Peyer's patch (tissue), 4 donors: ENCODE results near the gene MYRIP. TPM values are rescaled to one million over a fixed set of nuclear protein-coding genes. Genes with fewer than 3 reads are reported as not detected.

Experiments used
- DNase-seq, 3 donors: peaks; one replicate each; pipeline ENCODE4 v3.0.0-alpha.2; 2017 to 2019
- H3K27ac ChIP-seq, 4 donors: fragments of 200-600 bp; sonication (generic); one replicate each; pipeline ENCODE4 v1.5.1; 2016 to 2019
- H3K27me3 ChIP-seq, 2 donors: fragments of 200-600 bp; sonication (generic); one replicate each; pipeline ENCODE4 v1.5.1; 2019
- H3K36me3 ChIP-seq, 3 donors: fragments of 200-600 bp; sonication (generic); one replicate each; pipeline ENCODE4 v1.5.1; 2016 to 2019
- H3K4me1 ChIP-seq, 4 donors: fragments of 200-600 bp; sonication (generic); one replicate each; pipeline ENCODE4 v1.5.1; 2016 to 2019
- H3K4me3 ChIP-seq, 4 donors: fragments of 200-600 bp; sonication (generic); 1 replicate in 3 of 4; 2 replicates in 1 of 4; pipeline ENCODE4 v1.5.1; 2016 to 2019; ENCODE audit warnings: mild to moderate bottlenecking in 1 of 4
- H3K9me3 ChIP-seq, 4 donors: fragments of 200-600 bp; sonication (generic); one replicate each; pipeline ENCODE4 v1.5.1; 2016 to 2019; ENCODE audit warnings: mild to moderate bottlenecking in 1 of 4
- CTCF ChIP-seq, 6 experiments: fragments of 450-650 bp in 4 of 6; fragments of 200-600 bp in 2 of 6; sonication (generic) in 1 of 6; IDR thresholded peaks; one replicate each; pipeline ENCODE4 v1.5.1; 2017 to 2019; ENCODE audit warnings: antibody characterized with exemption in 6 of 6, mild to moderate bottlenecking in 3 of 6, moderate library complexity in 1 of 6
- POLR2A ChIP-seq, 2 donors: fragments of 450-650 bp; IDR thresholded peaks; one replicate each; pipeline ENCODE4 v1.5.1; 2017; ENCODE audit warnings: antibody characterized with exemption in 2 of 2, mild to moderate bottlenecking in 2 of 2, moderate library complexity in 2 of 2
- total RNA-seq, 4 donors: library from RNA; depleted of rRNA; stranded (reverse); fragments of >200 nt; gene quantifications; one replicate each; pipeline ENCODE4 v1.1.0, GENCODE V29; 2016

The MYRIP gene
- total RNA-seq, 4 donors from 2014 or later: 6.0 to 12.4 (median 8.3) TPM

- TF ChIP-seq POLR2A (IDR thresholded peaks at IDR 0.05) (no peak), CTCF (IDR thresholded peaks at IDR 0.05) (no peak)
- no peak overlapping the region for H3K27ac ChIP-seq
- no peak for DNase-seq
- no peaks in the 10 kb centered on the region for H3K27me3 ChIP-seq
- H3K4me1 ChIP-seq: no peaks in the 10 kb centered on the region
- no peaks in the 10 kb centered on the region for H3K9me3 ChIP-seq
- H3K4me3 ChIP-seq: no peak overlapping the region
- no peaks in the 10 kb centered on the region for H3K36me3 ChIP-seq
Observed at GRCh38 chr3:39783680-39784079, 25.7 kb upstream of the MYRIP start.

- Histone ChIP-seq H3K27ac (no peak overlapping the region), H3K27me3 (no peaks in the 10 kb centered on the region), H3K9me3 (no peaks in the 10 kb centered on the region), H3K36me3 (no peaks in the 10 kb centered on the region), H3K4me1 (no peaks in the 10 kb centered on the region), H3K4me3 (no peak overlapping the region)
- no peak for DNase-seq
- no peak for TF ChIP-seq CTCF (IDR thresholded peaks at IDR 0.05)
- no peak for TF ChIP-seq POLR2A (IDR thresholded peaks at IDR 0.05)
Observed at GRCh38 chr3:39784922-39785321, 24.5 kb upstream of the MYRIP start.

- H3K36me3 ChIP-seq: no peaks in the 10 kb centered on the region
- no peak for DNase-seq
- TF ChIP-seq POLR2A (IDR thresholded peaks at IDR 0.05): no peak
- no peak for TF ChIP-seq CTCF (IDR thresholded peaks at IDR 0.05)
Observed at GRCh38 chr3:39788128-39788883, 21.1 kb upstream of the MYRIP start.

GRCh38 chr3:39791603-39792002 is 17.8 kb upstream of the MYRIP start:
- H3K4me3 ChIP-seq: no peak overlapping the region
- DNase-seq: no peak
- H3K4me1 ChIP-seq: no peaks in the 10 kb centered on the region
- H3K27me3 ChIP-seq: no peaks in the 10 kb centered on the region
- H3K27ac ChIP-seq: no peak overlapping the region
- TF ChIP-seq POLR2A (IDR thresholded peaks at IDR 0.05) (no peak), CTCF (IDR thresholded peaks at IDR 0.05) (no peak)
- no peaks in the 10 kb centered on the region for H3K36me3 ChIP-seq
- H3K9me3 ChIP-seq: no peaks in the 10 kb centered on the region

More at GRCh38 chr3:39788128-39788883, 21.1 kb upstream of the MYRIP start:
- no peaks in the 10 kb centered on the region for H3K9me3 ChIP-seq
- H3K27me3 ChIP-seq: no peaks in the 10 kb centered on the region
- no peak overlapping the region for H3K4me3 ChIP-seq
- no peak overlapping the region for H3K27ac ChIP-seq
- H3K4me1 ChIP-seq: no peaks in the 10 kb centered on the region

- Histone ChIP-seq H3K9me3 (no peaks in the 10 kb centered on the region), H3K36me3 (no peaks in the 10 kb centered on the region), H3K27me3 (no peaks in the 10 kb centered on the region), H3K27ac (no peak overlapping the region), H3K4me3 (no peak overlapping the region), H3K4me1 (no peaks in the 10 kb centered on the region)
- DNase-seq: no peak
- TF ChIP-seq CTCF (IDR thresholded peaks at IDR 0.05) (no peak), POLR2A (IDR thresholded peaks at IDR 0.05) (no peak)
Observed at GRCh38 chr3:39794880-39795279, 14.5 kb upstream of the MYRIP start.
